Thyroid gland (tissue), 4 donors: Measurements from ENCODE around the gene ERC1.

Source experiments
- POLR2A ChIP-seq, 2 donors: fragments of 450-650 bp; IDR thresholded peaks; one replicate each; pipeline ENCODE4 v1.6.1; 2017; ENCODE audit warnings: antibody characterized with exemption in 2 of 2, mild to moderate bottlenecking in 2 of 2, moderate library complexity in 1 of 2
- TF ChIP-seq, protein P1 (sequence below), 6 experiments: fragments of 200-600 bp in 3 of 6; fragments of 450-650 bp in 3 of 6; sonication (generic) in 3 of 6; IDR thresholded peaks; one replicate each; pipeline ENCODE4 v1.5.1; 2016 to 2019; ENCODE audit warnings: antibody characterized with exemption in 6 of 6, mild to moderate bottlenecking in 2 of 6, inconsistent platforms in 1 of 6, moderate library complexity in 1 of 6

GRCh38 chr12:1403417-1403816 lies 412.4 kb downstream of the ERC1 start:
- TF ChIP-seq, protein P1, sequence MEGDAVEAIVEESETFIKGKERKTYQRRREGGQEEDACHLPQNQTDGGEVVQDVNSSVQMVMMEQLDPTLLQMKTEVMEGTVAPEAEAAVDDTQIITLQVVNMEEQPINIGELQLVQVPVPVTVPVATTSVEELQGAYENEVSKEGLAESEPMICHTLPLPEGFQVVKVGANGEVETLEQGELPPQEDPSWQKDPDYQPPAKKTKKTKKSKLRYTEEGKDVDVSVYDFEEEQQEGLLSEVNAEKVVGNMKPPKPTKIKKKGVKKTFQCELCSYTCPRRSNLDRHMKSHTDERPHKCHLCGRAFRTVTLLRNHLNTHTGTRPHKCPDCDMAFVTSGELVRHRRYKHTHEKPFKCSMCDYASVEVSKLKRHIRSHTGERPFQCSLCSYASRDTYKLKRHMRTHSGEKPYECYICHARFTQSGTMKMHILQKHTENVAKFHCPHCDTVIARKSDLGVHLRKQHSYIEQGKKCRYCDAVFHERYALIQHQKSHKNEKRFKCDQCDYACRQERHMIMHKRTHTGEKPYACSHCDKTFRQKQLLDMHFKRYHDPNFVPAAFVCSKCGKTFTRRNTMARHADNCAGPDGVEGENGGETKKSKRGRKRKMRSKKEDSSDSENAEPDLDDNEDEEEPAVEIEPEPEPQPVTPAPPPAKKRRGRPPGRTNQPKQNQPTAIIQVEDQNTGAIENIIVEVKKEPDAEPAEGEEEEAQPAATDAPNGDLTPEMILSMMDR (IDR thresholded peaks at IDR 0.05) = no peak
- no peak for TF ChIP-seq POLR2A (IDR thresholded peaks at IDR 0.05)
